Adrenal gland (tissue), 5 donors: ENCODE data around the gene SOCS2.

ENCODE experiments used
- CTCF ChIP-seq, 6 experiments: fragments of 450-650 bp in 4 of 6; fragments of 200-600 bp in 2 of 6; sonication (generic) in 1 of 6; IDR thresholded peaks; 1 replicate in 5 of 6; 2 replicates in 1 of 6; pipeline versions ENCODE4 v1.5.1 to v1.8.0; 2016 to 2021; ENCODE audit warnings: antibody characterized with exemption in 6 of 6, mild to moderate bottlenecking in 2 of 6, moderate library complexity in 1 of 6
- POLR2A ChIP-seq, 2 donors: fragments of 450-650 bp; IDR thresholded peaks; one replicate each; pipeline ENCODE4 v1.6.1; 2017; ENCODE audit warnings: antibody characterized with exemption in 2 of 2, mild to moderate bottlenecking in 2 of 2, moderate library complexity in 1 of 2
- donor health status: DM: no; HTN: no; CAD: no.

GRCh38 chr12:93587611-93588010, 15.1 kb downstream of the SOCS2 start:
- TF ChIP-seq CTCF (IDR thresholded peaks at IDR 0.05) (no peak), POLR2A (IDR thresholded peaks at IDR 0.05) (no peak)
